ENCODE results near the gene ERCC6.

ERCC6 gene

DNA sequence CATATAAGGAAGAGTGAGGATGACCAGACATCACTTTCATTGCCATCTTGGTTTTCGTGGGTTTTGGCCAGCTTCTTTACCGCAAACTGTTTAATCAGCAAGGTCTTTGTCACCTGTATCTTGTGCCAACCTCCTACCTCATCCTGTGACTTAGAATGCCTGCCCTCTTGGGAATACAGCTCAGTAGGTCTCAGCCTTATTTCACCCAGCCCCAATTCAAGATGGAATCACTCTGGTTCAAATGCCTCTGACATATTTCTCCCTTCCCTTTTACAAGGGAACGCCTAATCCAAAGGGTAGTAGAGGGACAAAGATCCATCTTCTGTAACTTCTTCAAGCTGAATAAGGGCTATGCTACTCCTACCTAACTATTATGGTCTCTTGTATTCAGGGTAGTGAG lies 4.7 kb upstream of the ERCC6 start:
- DNase-seq = no peak

DNA sequence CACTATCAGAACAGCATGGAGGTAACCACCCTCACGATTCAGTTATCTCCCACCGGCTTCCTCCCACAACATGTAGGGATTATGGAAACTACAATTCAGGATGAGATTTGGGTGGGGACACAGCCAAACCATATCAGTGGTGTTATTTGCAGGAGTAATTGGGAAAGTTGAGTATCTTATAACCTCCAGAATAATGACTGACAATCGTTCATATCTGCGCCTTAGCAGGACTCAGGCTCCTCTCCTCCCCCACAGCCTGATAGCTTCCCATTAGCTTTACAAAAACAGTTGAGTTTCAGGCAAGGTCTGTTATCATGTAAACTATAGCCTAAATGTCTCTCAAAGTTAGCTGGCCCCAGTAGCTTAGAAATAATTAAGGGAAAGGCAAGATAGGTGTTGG lies 3.4 kb upstream of the ERCC6 start:
- no peak for DNase-seq

DNA sequence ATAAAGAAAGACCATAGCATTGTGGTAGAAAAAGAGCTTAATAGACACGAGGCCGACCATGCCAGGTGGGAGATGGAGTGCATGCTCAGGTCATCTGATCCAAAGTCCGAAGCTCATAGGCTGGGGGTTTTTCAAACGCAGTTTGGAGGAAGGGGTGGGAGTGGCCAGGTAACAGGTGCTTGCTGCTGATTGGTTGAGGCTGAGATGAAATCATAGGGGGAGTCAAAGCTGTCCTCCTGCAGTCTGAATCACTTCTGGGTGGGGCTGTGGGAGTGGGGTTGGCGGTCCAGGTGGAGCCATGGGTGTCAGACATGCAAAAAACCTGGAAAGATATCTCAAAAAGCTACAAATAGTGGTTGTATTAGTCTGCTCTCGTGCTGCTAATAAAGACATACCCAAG lies 2.8 kb upstream of the ERCC6 start:
- no peak for DNase-seq

GRCh38 chr10:49540056-49540797 lies 1.3 kb upstream of the ERCC6 start:
- no peak for DNase-seq

DNA sequence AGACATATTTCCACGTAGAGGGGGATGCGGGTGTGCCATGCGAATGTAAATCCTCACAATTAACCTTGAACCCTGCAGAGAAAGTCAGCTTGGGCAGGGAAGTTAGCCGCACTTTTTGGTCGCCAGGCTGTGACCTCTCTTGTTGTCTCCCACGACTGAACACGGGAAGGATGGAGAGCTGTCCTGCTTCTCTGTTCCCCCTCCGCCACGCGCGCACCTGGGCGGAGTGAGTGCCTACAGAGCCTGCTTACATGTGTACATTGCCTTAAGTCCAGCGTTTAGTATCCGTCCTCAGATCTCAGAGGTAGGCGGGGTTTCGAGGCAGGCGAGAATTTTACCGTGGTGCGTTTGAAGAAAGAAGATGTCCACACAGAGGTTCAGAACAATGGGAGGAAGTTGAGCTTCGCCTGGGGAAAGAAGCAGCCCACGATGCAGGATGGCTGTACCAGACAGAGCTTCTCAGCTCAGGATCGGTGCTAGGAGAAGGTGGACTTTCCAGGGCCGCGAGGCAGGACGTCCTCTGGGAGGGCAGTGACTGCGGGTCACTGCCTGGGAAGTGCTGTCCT lies 482 bp upstream of the ERCC6 start:
- DNase-seq = no peak

GRCh38 chr10:49534670-49535381 lies 4.1 kb downstream of the ERCC6 start:
- no peak for DNase-seq

- no peak for DNase-seq
Measured at GRCh38 chr10:49532461-49532860, 6.5 kb downstream of the ERCC6 start.

DNA sequence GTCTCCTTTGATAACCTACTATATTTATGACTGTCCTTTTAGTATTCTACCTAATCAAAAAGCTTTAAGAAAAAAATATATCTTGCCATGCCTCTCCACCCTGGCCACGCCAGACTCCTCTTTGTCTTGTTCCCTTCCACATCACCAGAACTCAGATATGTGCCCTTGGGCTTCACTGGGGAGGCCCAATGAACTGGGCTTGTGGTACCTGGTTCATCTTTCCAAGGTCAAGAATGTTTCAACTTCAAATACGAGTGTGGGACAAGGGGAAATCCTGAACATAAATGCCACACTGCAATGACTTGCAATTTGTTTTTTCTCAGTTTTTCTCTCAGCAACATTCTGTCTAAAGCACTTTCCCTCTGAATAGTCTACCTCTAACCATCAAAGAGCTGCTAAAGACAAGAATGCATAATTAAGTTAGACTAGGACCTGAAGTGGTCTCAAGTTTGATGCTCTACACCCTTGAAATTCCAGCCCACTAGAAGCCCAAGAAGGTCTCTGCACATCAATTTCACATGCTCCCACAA lies 9.9 kb downstream of the ERCC6 start:
- no peak for DNase-seq

- no peak for DNase-seq
Measured at GRCh38 chr10:49527850-49528249, 11.1 kb downstream of the ERCC6 start.

DNA sequence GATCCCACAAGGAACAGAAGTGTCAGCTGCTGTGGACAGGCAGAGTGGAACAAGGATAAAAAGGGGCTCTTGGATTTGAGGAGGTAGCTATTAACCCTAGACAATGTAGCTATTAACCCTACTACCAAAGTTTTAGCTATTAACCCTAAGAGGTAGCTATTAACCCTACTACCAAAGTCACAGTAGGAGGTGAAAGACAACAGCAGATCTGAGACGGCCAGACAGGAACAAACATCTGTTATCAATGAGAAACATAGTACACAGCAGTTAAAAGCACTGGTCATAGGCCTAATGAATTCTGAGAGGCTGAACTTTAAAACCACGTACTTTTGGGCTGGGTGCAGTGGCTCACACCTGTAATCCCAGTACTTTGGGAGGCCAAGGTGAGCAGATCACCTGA lies 11.9 kb downstream of the ERCC6 start:
- no peak for DNase-seq

DNA sequence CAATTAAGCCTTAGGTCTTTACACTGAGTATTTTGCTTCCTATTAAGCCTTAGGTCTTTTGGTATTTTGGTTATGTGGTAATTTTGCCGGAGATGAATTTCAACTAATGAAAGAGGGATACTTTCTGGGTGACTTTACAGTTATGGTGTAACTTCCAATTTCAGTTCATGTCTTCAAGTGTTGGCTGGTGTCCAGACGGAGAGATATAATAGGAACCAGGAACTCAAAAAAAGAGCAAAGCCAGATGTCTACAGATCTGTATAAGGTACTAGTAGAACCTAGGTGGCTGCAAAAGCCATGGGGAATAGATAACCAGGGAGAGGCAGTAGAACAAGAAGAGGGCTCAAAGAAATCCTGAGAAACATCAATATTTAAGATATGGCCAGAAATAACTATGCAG lies 12.3 kb downstream of the ERCC6 start:
- no peak for DNase-seq

DNA sequence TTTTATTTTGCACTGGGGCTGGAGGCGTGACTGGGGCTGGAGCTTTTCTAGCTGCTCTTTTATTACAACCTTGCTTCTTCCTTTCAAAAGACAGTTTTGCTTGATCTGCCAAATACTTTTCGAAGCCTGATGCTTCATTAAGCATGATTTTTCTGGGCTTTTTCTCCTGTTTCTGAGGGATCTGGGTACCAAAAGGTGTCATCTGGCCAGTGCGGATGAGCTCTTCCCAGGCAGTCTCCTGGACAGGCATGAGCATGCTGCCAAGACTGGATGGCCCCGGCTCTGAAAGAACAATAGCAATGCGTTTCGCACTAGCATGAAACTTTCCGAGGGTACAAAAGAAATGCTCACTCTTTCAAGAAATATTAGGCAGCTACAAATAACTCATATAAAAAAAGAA lies 14.4 kb downstream of the ERCC6 start:
- DNase-seq = no peak

DNA sequence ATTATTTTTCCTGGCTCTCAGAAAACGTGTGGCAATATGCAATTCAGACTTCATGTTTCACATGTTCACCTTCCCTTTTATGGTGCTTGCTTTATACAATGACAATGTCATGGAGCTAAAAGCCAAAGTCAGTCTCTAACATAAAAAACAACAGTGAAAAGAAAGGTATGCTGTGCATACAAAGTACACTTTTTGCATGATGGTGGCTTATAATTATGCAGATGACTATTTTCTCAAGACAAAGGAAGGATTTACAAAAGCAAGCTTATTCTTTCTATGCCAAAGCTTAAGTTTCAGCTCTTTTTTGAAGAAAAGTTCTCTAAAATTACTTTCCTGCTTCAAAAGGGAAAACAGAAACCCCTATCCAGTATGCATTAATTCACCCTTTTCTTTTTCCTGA lies 15.6 kb downstream of the ERCC6 start:
- DNase-seq = no peak

GRCh38 chr10:49521062-49521461 lies 17.9 kb downstream of the ERCC6 start:
- no peak for DNase-seq

DNA sequence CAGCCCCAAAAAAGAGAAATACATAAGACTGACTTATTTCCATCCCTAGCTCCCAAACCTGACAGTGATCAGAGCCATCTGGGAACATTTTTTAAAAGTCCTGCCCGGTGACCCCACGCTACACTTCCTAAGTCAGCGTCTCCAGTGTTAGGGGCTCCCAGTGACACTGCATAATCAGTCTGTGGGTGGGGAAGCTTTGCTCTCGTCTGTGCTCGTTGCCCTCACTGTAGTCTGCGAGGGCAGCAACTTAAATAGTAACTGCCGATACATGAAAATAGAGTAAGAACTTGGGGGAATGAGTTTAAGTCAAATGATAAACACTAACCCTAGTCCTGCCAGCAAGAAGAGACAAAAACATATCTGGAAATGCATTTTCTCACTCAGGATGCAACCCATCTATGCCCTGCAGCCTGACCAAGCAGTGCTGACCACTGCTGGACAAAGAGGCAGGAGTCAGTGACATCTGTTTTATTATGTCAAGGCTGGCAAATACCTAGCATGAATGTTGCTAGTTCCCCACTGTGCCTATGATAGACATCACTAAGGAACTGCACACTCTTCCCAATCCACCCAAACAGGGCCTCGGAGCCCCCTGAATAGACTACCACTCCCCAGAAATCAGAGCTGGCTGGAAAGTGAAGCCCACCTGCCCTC lies 18.7 kb downstream of the ERCC6 start:
- DNase-seq = no peak

GRCh38 chr10:49519717-49520116 lies 19.2 kb downstream of the ERCC6 start:
- DNase-seq = no peak

- no peak for DNase-seq
Measured at GRCh38 chr10:49518982-49519578, 19.8 kb downstream of the ERCC6 start.

DNA sequence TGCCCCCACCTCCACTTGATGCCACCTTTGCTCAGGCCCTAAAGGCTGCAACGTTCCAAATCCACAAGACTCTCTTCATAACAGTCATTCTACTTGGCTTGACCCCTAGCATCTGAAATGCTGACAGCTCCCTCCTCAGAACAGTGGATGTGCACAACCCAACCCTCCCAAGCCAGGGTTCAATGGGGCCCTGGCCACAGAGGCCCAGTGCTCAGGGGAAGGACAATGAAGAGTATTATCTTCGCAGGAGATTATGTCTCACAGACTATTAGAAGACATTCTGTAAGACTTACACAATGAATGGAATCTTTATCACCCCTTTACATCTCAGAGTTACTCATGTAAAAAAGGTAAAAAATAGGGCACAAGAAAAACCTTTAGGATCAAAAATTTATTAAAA lies 20.4 kb downstream of the ERCC6 start:
- DNase-seq = no peak

- DNase-seq = no peak
Measured at GRCh38 chr10:49516216-49516970, 22.5 kb downstream of the ERCC6 start.

- DNase-seq = no peak
Measured at GRCh38 chr10:49512121-49512809, 26.7 kb downstream of the ERCC6 start.

- DNase-seq = no peak
Measured at GRCh38 chr10:49509771-49510303, 29.1 kb downstream of the ERCC6 start.

Measured in T1000 (cell line).